Endometrial microvascular endothelial cells (primary cell): ENCODE measurements around the gene ZSWIM6. TPM values are rescaled to one million over a fixed set of nuclear protein-coding genes. Genes with fewer than 3 reads are reported as not detected.

Source experiments
- in situ Hi-C: cut with HindIII; loops from 2 replicates; pipeline ENCODE4 v1.10.0; 2017; ENCODE audit warnings: low sequenced_read_pairs, low pct_unique_long_range_greater_than_20kb; ENCODE audit errors: inconsistent ontology term
- total RNA-seq: library from RNA; depleted of rRNA; stranded (reverse); fragments of >200 nt; gene quantifications from one replicate; pipeline ENCODE4 v1.2.3, GENCODE V29; 2015; ENCODE audit errors: inconsistent ontology term

Gene ZSWIM6
- total RNA-seq, 1 donor from 2014 or later: 11.7 TPM

- in situ Hi-C loops: no loop called here
Measured at GRCh38 chr5:61591859-61592258, 259.8 kb downstream of the ZSWIM6 start.

- in situ Hi-C loops: no loop called here
Measured at GRCh38 chr5:61595426-61595825, 263.4 kb downstream of the ZSWIM6 start.

Other genes with a start within 250 kb of the ZSWIM6 start
- gene SMIM15, start 169.8 kb upstream of the ZSWIM6 start, total RNA-seq: 62.5 TPM